HPDE6-E6E7 (cell line): ENCODE measurements around the gene CDC5L.
"Not testable (repeated sequence)": the region's sequence is repeated elsewhere in the genome, so short reads cannot be mapped to it uniquely, and the experiment has no call there.

ENCODE experiments used
- DNase-seq: peaks from one replicate; pipeline ENCODE4 v3.0.0; 2011; ENCODE audit warnings: missing footprints; ENCODE audit errors: extremely low spot score

Gene CDC5L

GRCh38 chr6:44415449-44415848 is 27.9 kb downstream of the CDC5L start:
- no peak for DNase-seq

GRCh38 chr6:44415873-44416502 is 28.5 kb downstream of the CDC5L start:
- DNase-seq, result no peak

GRCh38 chr6:44422531-44422930 is 35.0 kb downstream of the CDC5L start:
- no peak for DNase-seq

- no peak for DNase-seq
Observed at GRCh38 chr6:44423306-44423705, 35.8 kb downstream of the CDC5L start.

- DNase-seq, result no peak
Observed at GRCh38 chr6:44425951-44426350, 38.4 kb downstream of the CDC5L start.

- DNase-seq, result no peak
Observed at GRCh38 chr6:44428682-44429081, 41.2 kb downstream of the CDC5L start.

GRCh38 chr6:44430326-44430725 is 42.8 kb downstream of the CDC5L start:
- no peak for DNase-seq

GRCh38 chr6:44431118-44431725 is 43.7 kb downstream of the CDC5L start:
- no peak for DNase-seq

- no peak for DNase-seq
Observed at GRCh38 chr6:44432227-44432626, 44.7 kb downstream of the CDC5L start.

- no peak for DNase-seq
Observed at GRCh38 chr6:44432726-44433125, 45.2 kb downstream of the CDC5L start.

- no peak for DNase-seq
Observed at GRCh38 chr6:44435500-44435899, 48.0 kb downstream of the CDC5L start.

- DNase-seq, result no peak
Observed at GRCh38 chr6:44438827-44439226, 51.3 kb downstream of the CDC5L start.

- no peak for DNase-seq
Observed at GRCh38 chr6:44439270-44440045, 52.0 kb downstream of the CDC5L start.

GRCh38 chr6:44441091-44441855 is 53.8 kb downstream of the CDC5L start:
- no peak for DNase-seq

GRCh38 chr6:44442236-44442635 is 54.7 kb downstream of the CDC5L start:
- no peak for DNase-seq

GRCh38 chr6:44442833-44443444 is 55.4 kb downstream of the CDC5L start:
- DNase-seq, result no peak

GRCh38 chr6:44444853-44445252 is 57.3 kb downstream of the CDC5L start:
- no peak for DNase-seq

GRCh38 chr6:44446626-44447300 is 59.3 kb downstream of the CDC5L start:
- peak; percentile 26 for DNase-seq

GRCh38 chr6:44449181-44449580 is 61.7 kb downstream of the CDC5L start:
- DNase-seq, result not testable (repeated sequence)

GRCh38 chr6:44451803-44452695 is 64.5 kb downstream of the CDC5L start:
- no peak for DNase-seq
